Mucosa of descending colon (tissue), 3 donors: ENCODE data around the gene MREG. TPM values are rescaled to one million over a fixed set of nuclear protein-coding genes. Genes with fewer than 3 reads are reported as not detected.

Experiments
- ATAC-seq: fragments of 200-7000 bp; cut with Tn5 transposase; one replicate; pipeline ENCODE4 v1.9.1; 2020; ENCODE audit warnings: mild to moderate bottlenecking, moderate library complexity
- DNase-seq, 3 donors: peaks; one replicate each; pipeline ENCODE4 v3.0.0-alpha.2; 2020
- H3K36me3 ChIP-seq: fragments of 200-600 bp; one replicate; pipeline ENCODE4 v1.8.0; 2021; ENCODE audit warnings: low read depth, mild to moderate bottlenecking
- H3K4me1 ChIP-seq: fragments of 200-600 bp; one replicate; pipeline ENCODE4 v1.8.0; 2021; ENCODE audit warnings: low read depth, mild to moderate bottlenecking
- H3K4me3 ChIP-seq: fragments of 200-600 bp; one replicate; pipeline ENCODE4 v1.8.0; 2021; ENCODE audit warnings: mild to moderate bottlenecking
- H3K9me3 ChIP-seq: fragments of 200-600 bp; one replicate; pipeline ENCODE4 v1.8.0; 2021; ENCODE audit warnings: mild to moderate bottlenecking
- intact Hi-C, 2 donors: fragments of 100-400 bp; cut with DNase I in 1 of 2; cut with micrococcal nuclease in 1 of 2; formaldehyde crosslinking; loops; one replicate each; pipeline versions ENCODE4 v1.11.0 to v1.11.1; 2022; cut with DNase I, micrococcal nuclease
- total RNA-seq, 3 donors: library from RNA; stranded (reverse); fragmentation: NEBNext Ultra II Directional in 2 of 3; extraction: Animal tissue kit (Norgen Biotek cat#: 25700) in 2 of 3; gene quantifications; one replicate each; pipeline versions ENCODE4 v1.2.1 to v1.2.4, GENCODE V29; 2021 to 2023
- TF ChIP-seq, protein P1 (sequence below): fragments of 200-600 bp; IDR thresholded peaks from one replicate; pipeline ENCODE4 v1.8.0; 2022; ENCODE audit warnings: antibody characterized with exemption, mild to moderate bottlenecking
- donor health status: DM: no; HTN: no; CAD: no; lungs with moderate emphysema.
- donor health status: DM: no; HTN: no; CAD: no.
- donor health status: DM: no; HTN: yes; CAD: no.

MREG gene
- total RNA-seq, 3 donors from 2014 or later = 5.7 to 10.9 (median 8.5) TPM

DNA sequence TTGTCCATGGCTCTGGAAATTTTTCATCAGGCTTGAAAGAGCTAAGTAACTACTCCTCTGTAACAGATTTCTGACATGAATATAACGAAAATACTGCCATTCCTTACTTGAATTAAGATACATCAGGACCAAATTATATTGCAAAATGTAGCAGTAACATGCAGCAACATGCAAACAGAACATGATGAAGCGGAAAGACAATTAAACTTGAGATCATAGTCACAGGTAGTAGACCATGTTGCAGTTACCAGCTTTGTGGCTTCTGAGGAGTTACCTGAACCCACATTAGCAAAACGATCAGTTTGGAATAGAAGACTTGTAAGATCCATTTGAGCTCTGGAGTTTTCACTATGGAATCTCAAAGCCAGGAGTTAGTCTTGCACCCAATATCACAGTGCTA is 76.2 kb downstream of the MREG start:
- intact Hi-C loops = no loop called here
- DNase-seq (no peak), ATAC-seq (no peak)

GRCh38 chr2:215933151-215933550 is 80.2 kb downstream of the MREG start:
- intact Hi-C loops = no loop called here
- ATAC-seq (no peak), DNase-seq (no peak)
- TF ChIP-seq, protein P1, sequence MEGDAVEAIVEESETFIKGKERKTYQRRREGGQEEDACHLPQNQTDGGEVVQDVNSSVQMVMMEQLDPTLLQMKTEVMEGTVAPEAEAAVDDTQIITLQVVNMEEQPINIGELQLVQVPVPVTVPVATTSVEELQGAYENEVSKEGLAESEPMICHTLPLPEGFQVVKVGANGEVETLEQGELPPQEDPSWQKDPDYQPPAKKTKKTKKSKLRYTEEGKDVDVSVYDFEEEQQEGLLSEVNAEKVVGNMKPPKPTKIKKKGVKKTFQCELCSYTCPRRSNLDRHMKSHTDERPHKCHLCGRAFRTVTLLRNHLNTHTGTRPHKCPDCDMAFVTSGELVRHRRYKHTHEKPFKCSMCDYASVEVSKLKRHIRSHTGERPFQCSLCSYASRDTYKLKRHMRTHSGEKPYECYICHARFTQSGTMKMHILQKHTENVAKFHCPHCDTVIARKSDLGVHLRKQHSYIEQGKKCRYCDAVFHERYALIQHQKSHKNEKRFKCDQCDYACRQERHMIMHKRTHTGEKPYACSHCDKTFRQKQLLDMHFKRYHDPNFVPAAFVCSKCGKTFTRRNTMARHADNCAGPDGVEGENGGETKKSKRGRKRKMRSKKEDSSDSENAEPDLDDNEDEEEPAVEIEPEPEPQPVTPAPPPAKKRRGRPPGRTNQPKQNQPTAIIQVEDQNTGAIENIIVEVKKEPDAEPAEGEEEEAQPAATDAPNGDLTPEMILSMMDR = no peak
- Histone ChIP-seq H3K4me3 (no peak overlapping the region), H3K4me1 (no peaks in the 10 kb centered on the region), H3K36me3 (no peaks in the 10 kb centered on the region), H3K9me3 (no peaks in the 10 kb centered on the region)

More for the DNA sequence above, 76.2 kb downstream of the MREG start:
- H3K4me3 ChIP-seq = no peak overlapping the region
- no peaks in the 10 kb centered on the region for H3K4me1 ChIP-seq
- H3K36me3 ChIP-seq = no peaks in the 10 kb centered on the region
- H3K9me3 ChIP-seq = no peaks in the 10 kb centered on the region
- TF ChIP-seq, protein P1 = no peak

GRCh38 chr2:215931256-215931903 is 82.0 kb downstream of the MREG start:
- peak; percentile 74 for ATAC-seq
- no peaks in the 10 kb centered on the region for H3K4me1 ChIP-seq
- intact Hi-C loops = no loop called here
- no peaks in the 10 kb centered on the region for H3K36me3 ChIP-seq
- TF ChIP-seq, protein P1 = peak; percentile 75
- no peak overlapping the region for H3K4me3 ChIP-seq
- no peaks in the 10 kb centered on the region for H3K9me3 ChIP-seq
- DNase-seq = peak in 1 of 3 donors; percentile 76

GRCh38 chr2:215930505-215931253 is 82.7 kb downstream of the MREG start:
- Histone ChIP-seq H3K9me3 (no peaks in the 10 kb centered on the region), H3K36me3 (no peaks in the 10 kb centered on the region), H3K4me3 (no peak overlapping the region), H3K4me1 (no peaks in the 10 kb centered on the region)
- intact Hi-C loops = no loop called here
- no peak for ATAC-seq
- TF ChIP-seq, protein P1 = no peak
- no peak for DNase-seq

GRCh38 chr2:215929602-215930335 is 83.6 kb downstream of the MREG start:
- TF ChIP-seq, protein P1 = no peak
- intact Hi-C loops = no loop called here
- Histone ChIP-seq H3K4me3 (no peak overlapping the region), H3K36me3 (no peaks in the 10 kb centered on the region), H3K9me3 (no peaks in the 10 kb centered on the region), H3K4me1 (no peaks in the 10 kb centered on the region)
- ATAC-seq (no peak), DNase-seq (no peak)
